Colonic mucosa (tissue), 4 donors: ENCODE measurements around the gene TMC4. TPM values are rescaled to one million over a fixed set of nuclear protein-coding genes. Genes with fewer than 3 reads are reported as not detected.
A peak's percentile ranks its signal among the peaks of the same experiment; 100 is the strongest.
"Not testable (repeated sequence)": the region's sequence is repeated elsewhere in the genome, so short reads cannot be mapped to it uniquely, and the experiment has no call there.

ENCODE experiments used
- DNase-seq: peaks from one replicate; pipeline ENCODE4 v3.0.0-alpha.2; 2020
- H3K27ac ChIP-seq: fragments of 200-600 bp; one replicate; pipeline ENCODE4 v1.8.0; 2021
- H3K27me3 ChIP-seq: fragments of 200-600 bp; one replicate; pipeline ENCODE4 v1.8.0; 2021
- H3K36me3 ChIP-seq: fragments of 200-600 bp; one replicate; pipeline ENCODE4 v1.8.0; 2021
- H3K4me1 ChIP-seq: fragments of 200-600 bp; one replicate; pipeline ENCODE4 v1.8.0; 2021; ENCODE audit warnings: mild to moderate bottlenecking
- H3K4me3 ChIP-seq: fragments of 200-600 bp; one replicate; pipeline ENCODE4 v1.8.0; 2021
- H3K9ac ChIP-seq, 2 donors: one replicate each; pipeline ENCODE4 v1.7.0; 2013; ENCODE audit warnings: control low read depth in 2 of 2, low read depth in 2 of 2, low read length in 2 of 2
- H3K9me3 ChIP-seq: fragments of 200-600 bp; one replicate; pipeline ENCODE4 v1.8.0; 2021
- CTCF ChIP-seq: fragments of 200-600 bp; IDR thresholded peaks from one replicate; pipeline ENCODE4 v1.8.0; 2022; ENCODE audit warnings: antibody characterized with exemption, mild to moderate bottlenecking
- intact Hi-C: fragments of 100-400 bp; cut with DNase I; formaldehyde crosslinking; loops from one replicate; pipeline ENCODE4 v1.14.1; 2022
- total RNA-seq, 2 donors: library from RNA; stranded (reverse); fragmentation: NEBNext Ultra II Directional in 1 of 2; extraction: Animal tissue kit (Norgen Biotek cat#: 25700) in 1 of 2; gene quantifications; one replicate each; pipeline ENCODE4 v1.2.1, GENCODE V29; 2021
- donor health status: healthy.
- donor health status: DM: no; HTN: no; CAD: no.
- donor health status: DM: no; HTN: no; CAD: no.

The TMC4 gene
- 100 to 1,000 TPM in 1 of 2 donors, 10 to 100 TPM in 1; 80.9 to 165 TPM for total RNA-seq

DNA sequence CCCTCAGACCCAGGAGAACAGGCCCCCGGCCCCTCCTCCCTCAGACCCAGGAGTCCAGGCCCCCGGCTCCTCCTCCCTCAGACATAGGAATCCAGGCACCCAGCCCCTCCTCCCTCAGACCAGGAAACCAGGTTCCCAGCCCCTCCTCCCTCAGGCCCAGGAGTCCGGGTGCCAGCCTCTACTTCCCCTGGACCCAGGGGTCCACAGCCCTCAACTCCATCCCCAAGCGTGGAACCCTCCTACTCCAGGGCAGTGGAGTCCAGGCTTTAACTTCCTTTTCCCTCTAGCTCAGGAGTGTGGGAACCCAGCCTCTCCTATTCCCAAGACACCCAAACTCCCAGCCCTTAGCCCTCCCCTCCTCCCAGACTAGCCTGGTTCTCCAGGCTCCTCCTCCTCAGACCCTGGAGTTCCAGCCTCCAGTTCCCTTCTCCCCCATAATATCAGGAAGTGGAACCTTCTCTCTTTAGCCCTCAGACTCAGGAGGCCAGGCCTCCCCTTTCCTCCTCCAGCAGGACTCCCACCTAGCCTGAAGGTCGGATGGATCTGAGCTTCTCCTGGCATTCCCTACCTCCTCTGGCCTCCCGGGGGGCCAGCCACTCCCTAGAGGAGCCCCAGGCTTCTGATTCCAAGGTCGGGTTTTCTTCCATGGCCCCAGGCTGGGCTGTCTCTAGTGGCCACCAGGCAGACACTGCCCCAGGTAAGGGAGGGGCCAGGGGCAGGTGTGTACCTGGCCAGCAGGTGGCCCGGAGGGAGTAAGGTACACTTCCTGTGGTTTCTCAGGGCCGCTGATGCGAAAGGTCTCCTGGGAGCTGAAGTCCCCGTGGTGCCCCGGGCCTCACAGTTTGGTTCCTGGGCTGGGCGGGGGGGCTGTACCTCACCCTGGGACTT lies at the start of gene TMC4:
Gene TMC4 (minus strand): TSS at position 690 of the 888 bp plus-strand sequence. CDS start 43 bp downstream, at position 647.
- intact Hi-C loops = no loop called here
- Histone ChIP-seq H3K4me1 (no peaks in the 10 kb centered on the region), H3K9me3 (no peaks in the 10 kb centered on the region), H3K27ac (peak within 1 kb of the TSS; percentile 66), H3K27me3 (no peaks in the 10 kb centered on the region), H3K36me3 (no peaks in the 10 kb centered on the region), H3K4me3 (peak within 1 kb of the TSS; percentile 41), H3K9ac (peak within 1 kb of the TSS; percentile 48 to 96)
- peak; percentile 84 for DNase-seq
- peak; percentile 55 for TF ChIP-seq CTCF

DNA sequence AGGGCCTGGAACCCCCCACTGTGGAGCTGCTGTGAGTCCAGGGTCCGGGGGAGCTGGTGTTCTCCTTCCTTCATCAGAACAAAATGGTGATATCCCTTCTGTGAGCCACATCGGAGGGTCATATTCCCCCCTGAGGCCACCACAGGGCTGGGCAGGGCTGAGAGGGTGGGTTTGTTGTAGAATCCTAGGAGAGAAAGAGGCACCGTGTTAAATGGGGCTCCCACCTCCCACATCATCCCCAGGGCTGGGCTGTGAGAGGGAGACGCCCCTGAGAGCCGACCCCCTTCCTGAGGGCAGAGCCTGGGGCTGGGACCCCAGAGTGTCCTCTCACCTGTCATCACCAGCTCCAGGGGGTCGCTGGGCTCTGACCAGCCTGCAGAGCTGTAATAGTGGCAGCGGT lies 49.0 kb upstream of the TMC4 start:
- H3K4me3 ChIP-seq, intact Hi-C loops, H3K36me3 ChIP-seq, H3K9ac ChIP-seq, H3K4me1 ChIP-seq, H3K9me3 ChIP-seq, H3K27me3 ChIP-seq, DNase-seq, H3K27ac ChIP-seq: not testable (repeated sequence)

DNA sequence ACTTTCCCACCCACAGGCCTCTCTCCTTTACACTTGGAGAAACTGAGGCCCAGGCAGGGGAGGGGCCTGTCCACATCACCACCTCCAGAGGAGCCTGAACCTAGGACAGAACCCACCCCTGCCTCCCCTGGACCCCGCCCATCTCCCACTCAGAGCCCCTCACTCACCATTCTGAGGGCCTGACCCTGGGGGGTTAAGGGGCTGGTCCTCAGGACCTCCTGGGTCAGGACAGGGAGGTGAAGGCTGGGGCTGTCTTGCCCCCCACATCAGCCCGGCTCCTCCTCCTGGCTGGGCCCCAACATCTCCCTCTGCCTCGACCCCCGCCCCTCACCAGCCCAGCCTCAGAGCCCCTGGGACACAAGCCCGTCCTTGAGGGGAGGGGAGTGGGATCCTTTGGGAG lies 46.7 kb upstream of the TMC4 start:
- H3K27me3 ChIP-seq, H3K9me3 ChIP-seq, H3K4me1 ChIP-seq, H3K4me3 ChIP-seq, intact Hi-C loops, DNase-seq, H3K9ac ChIP-seq, H3K27ac ChIP-seq, H3K36me3 ChIP-seq: not testable (repeated sequence)

DNA sequence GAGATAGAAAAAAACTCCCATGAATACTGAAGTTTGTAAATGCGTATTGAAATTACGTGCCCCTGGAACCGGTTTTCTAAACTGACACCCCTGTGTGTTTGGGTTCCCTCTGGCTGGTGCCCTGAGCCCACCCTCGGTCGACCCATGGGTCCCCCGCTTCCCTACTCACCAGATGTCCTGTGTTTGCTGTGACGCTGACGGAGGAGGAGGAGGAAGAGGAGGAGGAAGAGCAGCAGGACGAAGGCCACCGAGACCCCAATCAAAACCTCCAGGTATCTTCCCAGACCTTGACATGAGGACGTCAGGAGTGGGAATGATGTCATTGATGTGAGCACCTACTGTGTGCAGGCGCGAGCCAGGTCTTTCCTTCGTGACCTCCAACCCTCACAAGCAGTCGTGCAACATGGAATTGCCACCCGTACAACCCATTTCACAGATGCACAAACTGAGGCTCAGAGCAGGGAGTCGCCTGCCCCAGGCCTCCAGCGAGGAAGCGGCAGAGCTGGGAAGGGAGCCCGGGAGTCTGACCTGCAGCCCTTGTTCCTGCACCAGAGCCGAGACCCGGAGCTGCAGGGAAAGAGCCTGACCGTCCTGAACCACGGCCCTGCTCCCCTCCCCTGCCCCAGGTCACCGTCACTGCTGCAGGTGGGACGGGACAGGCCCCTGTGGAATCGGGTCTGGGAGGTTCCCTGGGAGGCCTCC lies 46.2 kb upstream of the TMC4 start:
- Histone ChIP-seq H3K9me3 (no peaks in the 10 kb centered on the region), H3K27me3 (no peaks in the 10 kb centered on the region), H3K27ac (no peak overlapping the region), H3K36me3 (no peaks in the 10 kb centered on the region), H3K9ac (no peak overlapping the region), H3K4me3 (no peak overlapping the region), H3K4me1 (no peaks in the 10 kb centered on the region)
- intact Hi-C loops = no loop called here
- TF ChIP-seq CTCF = no peak
- no peak for DNase-seq

GRCh38 chr19:54218259-54218658 lies 45.3 kb upstream of the TMC4 start:
- no peak for DNase-seq

DNA sequence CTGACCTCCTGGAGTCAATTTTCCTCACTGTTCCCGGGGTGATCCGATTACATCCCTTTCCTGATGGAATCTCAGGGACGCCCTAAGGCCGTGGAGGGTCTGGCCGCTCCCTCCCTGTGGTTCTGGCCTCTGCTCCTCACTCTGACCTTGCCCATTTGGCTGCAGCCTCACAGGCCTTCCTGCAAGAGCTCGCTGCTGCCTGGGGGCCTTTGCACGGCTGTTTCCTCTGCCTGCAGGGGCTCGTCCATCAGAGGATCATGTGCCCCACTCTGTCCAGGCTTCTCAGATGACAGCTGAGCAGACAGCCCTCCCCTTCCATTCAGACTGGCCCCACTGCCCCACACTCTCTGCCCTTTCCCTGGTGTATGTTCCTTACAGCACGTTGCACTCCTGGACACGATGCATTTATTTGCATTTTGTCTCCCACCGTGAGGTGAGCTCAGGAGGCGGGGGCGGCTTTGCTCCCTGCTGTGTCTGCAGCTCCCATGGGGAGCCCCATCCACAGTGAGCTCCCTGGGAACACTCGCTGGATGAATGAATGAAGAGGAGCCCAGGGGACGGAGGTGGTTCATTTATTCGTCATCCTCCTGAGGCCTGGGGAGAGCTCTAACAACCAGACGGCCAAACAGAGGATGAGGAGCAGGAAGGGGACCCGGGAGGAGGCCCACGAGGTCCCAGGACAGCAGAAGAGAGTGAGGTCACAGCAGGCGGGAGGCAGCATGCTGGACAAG lies 44.7 kb upstream of the TMC4 start:
- DNase-seq, H3K27me3 ChIP-seq, H3K4me1 ChIP-seq, H3K9ac ChIP-seq, intact Hi-C loops, H3K27ac ChIP-seq, H3K4me3 ChIP-seq, H3K36me3 ChIP-seq, H3K9me3 ChIP-seq: not testable (repeated sequence)

More at GRCh38 chr19:54218259-54218658, 45.3 kb upstream of the TMC4 start:
- H3K9ac ChIP-seq = no peak overlapping the region
- no peak overlapping the region for H3K27ac ChIP-seq
- H3K4me3 ChIP-seq = no peak overlapping the region
- H3K36me3 ChIP-seq = no peaks in the 10 kb centered on the region
- no peaks in the 10 kb centered on the region for H3K27me3 ChIP-seq
- no peaks in the 10 kb centered on the region for H3K4me1 ChIP-seq
- no peaks in the 10 kb centered on the region for H3K9me3 ChIP-seq
- TF ChIP-seq CTCF = no peak
- intact Hi-C loops = no loop called here
